CD14-positive monocyte (primary cell): Measurements from ENCODE around the gene CXXC5. TPM values are rescaled to one million over a fixed set of nuclear protein-coding genes. Genes with fewer than 3 reads are reported as not detected.

Experiments
- DNase-seq, 3 donors: peaks; one replicate each; pipeline ENCODE4 v3.0.0-alpha.2; 2011 to 2022
- H2AFZ ChIP-seq: 2 replicates; pipeline ENCODE4 v1.6.0; 2012; ENCODE audit warnings: mild to moderate bottlenecking, low read depth, low read length, inconsistent platforms; ENCODE audit not compliant: insufficient read depth, poor library complexity, severe bottlenecking
- H3K27ac ChIP-seq, 2 donors: 1 replicate in 1 of 2; 2 replicates in 1 of 2; pipeline ENCODE4 v1.5.1; 2012 to 2013; ENCODE audit warnings: low read length in 2 of 2, control low read depth in 1 of 2, inconsistent platforms in 1 of 2, low read depth in 1 of 2, mild to moderate bottlenecking in 1 of 2
- H3K27me3 ChIP-seq, 2 donors: one replicate each; pipeline versions ENCODE4 v1.6.0 to v1.6.1; 2011 to 2013; ENCODE audit warnings: low read length in 2 of 2; ENCODE audit not compliant: control insufficient read depth in 2 of 2, insufficient read depth in 2 of 2
- H3K36me3 ChIP-seq, 2 donors: replicated peaks in 1 of 2; 1 replicate in 1 of 2; 2 replicates in 1 of 2; pipeline versions ENCODE4 v1.5.1 to v1.6.1; 2012 to 2013; ENCODE audit warnings: low read length in 2 of 2, control low read depth in 1 of 2, inconsistent platforms in 1 of 2, mild to moderate bottlenecking in 1 of 2; ENCODE audit not compliant: insufficient read depth in 2 of 2, control insufficient read depth in 1 of 2
- H3K4me1 ChIP-seq, 2 donors: 1 replicate in 1 of 2; 2 replicates in 1 of 2; pipeline versions ENCODE4 v1.5.1 to v1.6.1; 2012 to 2013; ENCODE audit warnings: low read length in 2 of 2, control low read depth in 1 of 2, inconsistent platforms in 1 of 2, mild to moderate bottlenecking in 1 of 2, moderate library complexity in 1 of 2; ENCODE audit not compliant: insufficient read depth in 2 of 2, control insufficient read depth in 1 of 2
- H3K4me2 ChIP-seq: replicated peaks from 2 replicates; pipeline ENCODE3; 2012; ENCODE audit warnings: low read length, moderate library complexity, mild to moderate bottlenecking; ENCODE audit not compliant: poor library complexity, severe bottlenecking; ENCODE audit errors: extremely low read depth
- H3K4me3 ChIP-seq, 3 experiments: fragments of 200-600 bp in 1 of 3; sonication (generic) in 1 of 3; replicated peaks in 1 of 3; 1 replicate in 2 of 3; 2 replicates in 1 of 3; pipeline ENCODE4 v1.5.1; 2011 to 2013; ENCODE audit warnings: low read length in 3 of 3, mild to moderate bottlenecking in 3 of 3, control low read depth in 2 of 3, low read depth in 2 of 3, inconsistent platforms in 1 of 3, moderate library complexity in 1 of 3
- H3K79me2 ChIP-seq: 2 replicates; pipeline ENCODE4 v1.6.0; 2012; ENCODE audit warnings: mild to moderate bottlenecking, control low read depth, inconsistent platforms, low read length, moderate library complexity; ENCODE audit not compliant: insufficient read depth
- H3K9ac ChIP-seq: 2 replicates; pipeline ENCODE4 v1.6.0; 2017; ENCODE audit warnings: low read length, mild to moderate bottlenecking; ENCODE audit not compliant: insufficient read depth, poor library complexity, severe bottlenecking
- H3K9me3 ChIP-seq, 2 donors: replicated peaks in 1 of 2; 1 replicate in 1 of 2; 2 replicates in 1 of 2; pipeline versions ENCODE4 v1.5.1 to v1.6.1; 2012 to 2013; ENCODE audit warnings: low read length in 2 of 2, control low read depth in 1 of 2; ENCODE audit not compliant: control insufficient read depth in 1 of 2, insufficient read depth in 1 of 2
- H4K20me1 ChIP-seq: 2 replicates; pipeline ENCODE4 v1.6.0; 2012; ENCODE audit warnings: mild to moderate bottlenecking, low read length, control low read depth, moderate library complexity; ENCODE audit not compliant: insufficient read depth
- H3K27ac Mint-ChIP-seq, 7 donors: one replicate each; pipeline ENCODE4 v1.8.0; 2020; ENCODE audit warnings: mild to moderate bottlenecking in 7 of 7, mixed read lengths in 7 of 7, moderate library complexity in 6 of 7, inconsistent platforms in 2 of 7
- H3K27me3 Mint-ChIP-seq, 3 donors: one replicate each; pipeline ENCODE4 v1.8.0; 2021 to 2022; ENCODE audit warnings: low read depth in 3 of 3, mild to moderate bottlenecking in 3 of 3, mixed read lengths in 3 of 3, moderate library complexity in 3 of 3, inconsistent platforms in 1 of 3
- H3K36me3 Mint-ChIP-seq, 2 donors: one replicate each; pipeline ENCODE4 v1.8.0; 2020; ENCODE audit warnings: mixed read lengths in 2 of 2, inconsistent platforms in 1 of 2, mild to moderate bottlenecking in 1 of 2
- H3K4me1 Mint-ChIP-seq: one replicate; pipeline ENCODE4 v1.8.0; 2020; ENCODE audit warnings: mild to moderate bottlenecking, mixed read lengths
- H3K4me3 Mint-ChIP-seq, 2 donors: one replicate each; pipeline ENCODE4 v1.8.0; 2020; ENCODE audit warnings: mild to moderate bottlenecking in 2 of 2, mixed read lengths in 2 of 2, moderate library complexity in 1 of 2
- H3K9me3 Mint-ChIP-seq, 7 donors: one replicate each; pipeline ENCODE4 v1.8.0; 2020 to 2022; ENCODE audit warnings: mixed read lengths in 7 of 7, mild to moderate bottlenecking in 6 of 7, moderate library complexity in 6 of 7, inconsistent platforms in 2 of 7
- WGBS: methylation state at CpG from one replicate; pipeline ENCODE4 v1.1.5; 2013; ENCODE audit warnings: missing lambda C conversion rate; ENCODE audit not compliant: insufficient coverage; 5-methylcytosine and 5-hydroxymethylcytosine counted together
- intact Hi-C, 2 donors: fragments of 100-400 bp; cut with micrococcal nuclease; formaldehyde crosslinking; loops; one replicate each; pipeline versions ENCODE4 v1.15.0 to v1.15.1; 2023
- polyA plus RNA-seq, 3 donors: library from polyadenylated mRNA; depleted of rRNA in 1 of 3; unstranded in 2 of 3; stranded (reverse) in 1 of 3; fragments of 300-500 nt in 2 of 3; fragments of >200 nt in 1 of 3; fragmentation: Illumina TruSeq in 2 of 3; gene quantifications; 1 replicate in 2 of 3; 2 replicates in 1 of 3; pipeline ENCODE4 v1.2.3, GENCODE V29; 2012 to 2021
- TF ChIP-seq, protein P1 (sequence below): fragments of 200-600 bp; IDR thresholded peaks from one replicate; pipeline ENCODE4 v1.8.0; 2022; ENCODE audit warnings: antibody characterized with exemption, mild to moderate bottlenecking

Gene CXXC5
- polyA plus RNA-seq, 3 donors = 22.4 to 37.2 (median 33.7) TPM

- Mint-ChIP-seq H3K36me3 (peaks cover 4 to 5% of the 10 kb centered on the region in 2 donors), H3K4me3 (peak overlapping the region in 1 of 2 donors; percentile 73), H3K4me1 (peaks cover 28% of the 10 kb centered on the region), H3K27ac (no peak overlapping the region), H3K9me3 (peaks cover 0 to 10% (median 3%) of the 10 kb centered on the region in 7 donors), H3K27me3 (peaks cover 74 to 97% (median 78%) of the 10 kb centered on the region in 3 donors)
- Histone ChIP-seq H3K27me3 (peaks cover 19 to 71% of the 10 kb centered on the region in 2 donors), H2AFZ (no peak overlapping the region), H3K4me3 (no peak overlapping the region), H3K9ac (no peak overlapping the region), H3K27ac (no peak overlapping the region), H3K4me1 (peaks cover 16 to 19% of the 10 kb centered on the region in 2 donors), H3K36me3 (no peaks in the 10 kb centered on the region), H3K79me2 (no peaks in the 10 kb centered on the region), H3K9me3 (peaks cover 0 to 7% of the 10 kb centered on the region in 2 donors), H3K4me2 (no peak overlapping the region), H4K20me1 (no peaks in the 10 kb centered on the region)
- intact Hi-C loops = no loop called here
- 0% methylated on average over 1 of the region's 22 CpGs for WGBS
- no peak for DNase-seq
- TF ChIP-seq, protein P1, sequence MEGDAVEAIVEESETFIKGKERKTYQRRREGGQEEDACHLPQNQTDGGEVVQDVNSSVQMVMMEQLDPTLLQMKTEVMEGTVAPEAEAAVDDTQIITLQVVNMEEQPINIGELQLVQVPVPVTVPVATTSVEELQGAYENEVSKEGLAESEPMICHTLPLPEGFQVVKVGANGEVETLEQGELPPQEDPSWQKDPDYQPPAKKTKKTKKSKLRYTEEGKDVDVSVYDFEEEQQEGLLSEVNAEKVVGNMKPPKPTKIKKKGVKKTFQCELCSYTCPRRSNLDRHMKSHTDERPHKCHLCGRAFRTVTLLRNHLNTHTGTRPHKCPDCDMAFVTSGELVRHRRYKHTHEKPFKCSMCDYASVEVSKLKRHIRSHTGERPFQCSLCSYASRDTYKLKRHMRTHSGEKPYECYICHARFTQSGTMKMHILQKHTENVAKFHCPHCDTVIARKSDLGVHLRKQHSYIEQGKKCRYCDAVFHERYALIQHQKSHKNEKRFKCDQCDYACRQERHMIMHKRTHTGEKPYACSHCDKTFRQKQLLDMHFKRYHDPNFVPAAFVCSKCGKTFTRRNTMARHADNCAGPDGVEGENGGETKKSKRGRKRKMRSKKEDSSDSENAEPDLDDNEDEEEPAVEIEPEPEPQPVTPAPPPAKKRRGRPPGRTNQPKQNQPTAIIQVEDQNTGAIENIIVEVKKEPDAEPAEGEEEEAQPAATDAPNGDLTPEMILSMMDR = no peak
These were observed 53.0 kb downstream of the CXXC5 start for GRCh38 chr5:139701056-139701741.

GRCh38 chr5:139702548-139702947 lies 54.4 kb downstream of the CXXC5 start:
- Histone ChIP-seq H3K36me3 (no peaks in the 10 kb centered on the region), H3K4me1 (peaks cover 7 to 9% of the 10 kb centered on the region in 2 donors), H3K27me3 (peaks cover 10 to 59% of the 10 kb centered on the region in 2 donors), H3K27ac (no peak overlapping the region), H3K9me3 (peaks cover 0 to 6% of the 10 kb centered on the region in 2 donors), H3K9ac (no peak overlapping the region), H2AFZ (no peak overlapping the region), H3K4me3 (no peak overlapping the region), H3K4me2 (no peak overlapping the region), H3K79me2 (no peaks in the 10 kb centered on the region), H4K20me1 (no peaks in the 10 kb centered on the region)
- DNase-seq = no peak
- peaks cover 0 to 7% (median 3%) of the 10 kb centered on the region in 7 donors for H3K9me3 Mint-ChIP-seq
- 86% methylated on average over 1 of the region's 3 CpGs for WGBS
- H3K36me3 Mint-ChIP-seq = peaks cover 0 to 2% of the 10 kb centered on the region in 2 donors
- intact Hi-C loops = no loop called here
- H3K4me1 Mint-ChIP-seq = peaks cover 22% of the 10 kb centered on the region
- no peak overlapping the region for H3K27ac Mint-ChIP-seq
- peaks cover 62 to 89% (median 67%) of the 10 kb centered on the region in 3 donors for H3K27me3 Mint-ChIP-seq
- peak overlapping the region in 1 of 2 donors; percentile 46 for H3K4me3 Mint-ChIP-seq
- TF ChIP-seq, protein P1 = no peak
